Measurements from ENCODE around the gene TTYH3. TPM values are rescaled to one million over a fixed set of nuclear protein-coding genes. Genes with fewer than 3 reads are reported as not detected.

The TTYH3 gene
- total RNA-seq, 1 donor from 2014 or later = 10.5 TPM

DNA sequence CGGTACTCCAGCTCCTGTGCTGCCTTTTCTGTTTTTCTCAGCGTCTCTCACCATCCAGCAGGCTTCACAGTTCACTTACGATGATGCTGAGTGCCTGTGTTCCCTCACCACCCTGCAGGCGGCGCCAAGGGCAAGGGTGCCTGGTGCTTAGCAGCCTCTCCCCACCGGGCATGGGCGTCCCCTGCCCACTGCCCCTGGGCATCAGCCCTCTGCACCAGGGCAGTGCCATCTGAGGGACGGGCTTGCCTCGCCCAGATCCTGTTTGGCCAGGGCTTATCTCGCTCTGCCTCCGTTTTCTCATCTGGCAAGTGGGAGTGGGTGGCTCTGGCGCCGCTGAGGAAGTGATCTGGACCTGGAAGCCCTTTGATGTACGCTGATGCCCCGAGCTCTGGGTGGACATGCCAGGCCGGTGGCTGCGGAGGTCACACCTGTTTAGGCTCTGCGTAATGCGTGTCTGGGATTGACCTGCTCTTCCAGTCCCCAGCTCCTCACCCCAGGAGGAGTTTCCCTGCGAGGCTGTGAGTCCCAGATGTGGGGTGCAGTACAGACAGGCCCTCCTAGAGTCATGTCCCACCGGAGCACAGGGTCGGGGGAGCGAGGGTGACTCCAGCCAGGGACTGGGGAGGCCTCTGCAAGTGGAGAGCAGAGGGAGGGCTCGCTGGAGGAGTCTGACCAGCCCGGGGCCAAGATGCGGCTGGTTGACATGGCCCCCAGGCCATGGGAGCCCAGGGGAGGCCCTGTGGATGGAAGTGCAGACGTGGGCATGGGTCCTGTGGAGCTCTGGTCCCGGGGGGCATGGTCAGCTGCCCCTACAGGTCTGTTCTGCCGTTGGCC lies 11.8 kb downstream of the TTYH3 start:
- intact Hi-C loops (cut with micrococcal nuclease) = no loop called here
- DNase-seq = no peak
- ATAC-seq = no peak

DNA sequence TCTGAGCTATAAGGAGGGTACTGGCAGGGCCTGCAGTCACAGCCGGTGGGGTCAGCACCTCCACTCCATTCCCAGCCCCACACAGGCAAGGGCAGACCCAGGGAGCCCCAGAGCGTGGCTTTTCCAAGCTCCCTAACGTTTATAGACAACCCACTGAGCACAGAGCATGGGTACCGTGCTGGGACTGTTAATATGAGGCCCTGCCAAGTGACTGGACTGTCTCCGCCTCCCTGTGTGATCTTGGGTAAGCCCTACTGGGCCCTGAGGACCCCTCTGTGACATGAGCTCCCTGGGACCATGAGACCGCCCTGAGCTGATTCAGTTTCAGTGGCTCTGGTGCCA lies 12.4 kb downstream of the TTYH3 start:
- no peak for DNase-seq
- ATAC-seq = no peak
- intact Hi-C loops (cut with micrococcal nuclease) = no loop called here

DNA sequence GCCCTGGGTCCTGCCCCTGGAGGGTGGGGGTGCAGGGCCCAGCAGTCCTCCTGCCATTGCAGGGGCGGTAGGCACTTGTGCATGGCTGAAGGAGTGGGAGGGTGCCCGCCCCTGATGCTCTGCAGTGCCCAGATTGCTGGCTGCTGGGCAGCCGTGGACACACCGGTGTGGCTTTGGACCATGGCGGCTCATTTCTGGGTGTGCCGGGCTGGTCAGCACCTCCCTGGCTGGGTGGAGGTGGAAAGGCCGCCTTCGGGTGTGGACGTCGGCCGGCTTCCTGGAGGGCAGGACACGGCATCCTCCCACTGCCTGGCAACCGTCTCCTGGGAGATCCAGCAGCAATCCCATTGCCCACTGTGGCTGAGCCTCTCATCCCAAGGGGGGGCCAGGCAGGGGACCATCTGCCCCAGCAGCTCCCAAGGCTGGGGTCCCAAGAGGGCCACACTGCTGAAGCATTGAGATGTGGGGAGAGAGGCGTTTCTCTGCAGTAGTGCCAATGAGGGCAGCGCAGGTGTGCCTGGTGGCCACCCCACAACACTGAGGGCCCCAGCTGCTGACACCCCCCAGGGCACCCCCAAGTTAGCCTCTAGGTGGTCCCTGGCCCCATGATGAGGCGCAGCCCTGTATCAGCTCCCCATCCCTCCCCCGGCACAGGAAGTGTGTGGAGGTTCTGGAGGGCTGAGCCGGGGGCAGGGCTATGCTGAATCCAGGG lies 12.9 kb downstream of the TTYH3 start:
- DNase-seq (no peak), ATAC-seq (no peak)
- intact Hi-C loops (cut with micrococcal nuclease) = no loop called here

- DNase-seq = peak; percentile 31
- intact Hi-C loops (cut with micrococcal nuclease) = no loop called here
These were observed 13.6 kb downstream of the TTYH3 start for GRCh38 chr7:2645274-2645868.

DNA sequence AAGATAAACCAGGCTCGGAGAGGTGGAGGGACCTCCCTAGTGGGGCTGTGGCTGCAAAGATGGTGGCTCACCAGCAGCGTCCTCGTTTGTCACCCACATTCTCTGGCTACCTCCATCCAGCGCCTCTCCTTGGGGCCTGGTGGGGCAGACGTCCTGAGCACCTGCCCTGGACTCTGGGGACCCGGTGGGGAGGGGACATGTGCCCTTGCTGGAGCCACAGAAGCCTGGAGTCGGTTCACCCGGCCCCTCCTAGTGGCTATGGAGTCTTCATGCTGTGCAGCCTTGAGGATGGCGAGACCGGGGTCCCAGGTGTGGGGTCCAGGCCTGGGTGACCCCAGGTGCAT lies 14.5 kb downstream of the TTYH3 start:
- ATAC-seq = no peak
- no peak for DNase-seq
- intact Hi-C loops (cut with micrococcal nuclease) = no loop called here

More at GRCh38 chr7:2645274-2645868, 13.6 kb downstream of the TTYH3 start:
- no peak for ATAC-seq

DNA sequence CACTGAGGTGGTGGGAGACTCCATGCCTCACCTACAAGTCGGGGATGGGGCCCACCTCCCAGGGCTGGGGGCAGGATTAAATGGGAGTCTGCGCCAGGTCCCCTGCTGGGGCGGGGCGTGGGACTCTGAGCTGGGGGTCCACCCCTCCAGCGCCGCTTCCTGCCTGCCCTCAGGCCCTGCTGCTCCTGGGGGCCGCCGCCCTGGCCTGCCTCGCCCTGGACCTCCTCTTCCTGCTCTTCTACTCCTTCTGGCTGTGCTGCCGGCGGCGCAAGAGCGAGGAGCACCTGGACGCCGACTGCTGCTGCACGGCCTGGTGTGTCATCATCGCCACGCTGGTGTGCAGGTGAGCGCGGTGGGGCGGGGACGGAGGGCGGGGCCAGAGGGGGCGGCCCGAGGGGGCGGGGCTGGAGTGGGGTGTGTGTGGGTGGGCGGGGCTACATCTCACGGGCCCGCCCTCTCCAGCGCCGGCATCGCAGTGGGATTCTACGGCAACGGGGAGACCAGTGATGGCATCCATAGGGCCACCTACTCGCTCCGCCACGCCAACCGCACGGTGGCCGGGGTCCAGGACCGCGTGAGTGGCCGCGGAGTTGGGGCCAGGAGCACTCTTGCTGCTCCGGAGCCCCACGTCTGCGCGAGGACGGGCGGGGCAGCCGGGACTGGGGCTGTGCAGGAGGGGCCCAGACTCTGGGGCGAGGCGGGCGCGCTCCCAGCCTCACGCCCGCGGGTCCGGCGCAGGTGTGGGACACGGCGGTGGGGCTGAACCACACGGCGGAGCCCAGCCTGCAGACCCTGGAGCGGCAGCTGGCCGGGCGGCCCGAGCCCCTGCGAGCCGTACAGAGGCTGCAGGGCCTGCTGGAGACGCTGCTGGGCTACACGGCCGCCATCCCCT lies 15.1 kb downstream of the TTYH3 start:
- ATAC-seq (no peak), DNase-seq (peak; percentile 25)
- intact Hi-C loops (cut with micrococcal nuclease) = no loop called here

- DNase-seq (no peak), ATAC-seq (no peak)
- intact Hi-C loops (cut with micrococcal nuclease) = no loop called here
These were observed 15.9 kb downstream of the TTYH3 start for GRCh38 chr7:2647594-2648172.

GRCh38 chr7:2649139-2649838 lies 17.5 kb downstream of the TTYH3 start:
- no peak for ATAC-seq
- no peak for DNase-seq
- intact Hi-C loops (cut with micrococcal nuclease) = no loop called here

DNA sequence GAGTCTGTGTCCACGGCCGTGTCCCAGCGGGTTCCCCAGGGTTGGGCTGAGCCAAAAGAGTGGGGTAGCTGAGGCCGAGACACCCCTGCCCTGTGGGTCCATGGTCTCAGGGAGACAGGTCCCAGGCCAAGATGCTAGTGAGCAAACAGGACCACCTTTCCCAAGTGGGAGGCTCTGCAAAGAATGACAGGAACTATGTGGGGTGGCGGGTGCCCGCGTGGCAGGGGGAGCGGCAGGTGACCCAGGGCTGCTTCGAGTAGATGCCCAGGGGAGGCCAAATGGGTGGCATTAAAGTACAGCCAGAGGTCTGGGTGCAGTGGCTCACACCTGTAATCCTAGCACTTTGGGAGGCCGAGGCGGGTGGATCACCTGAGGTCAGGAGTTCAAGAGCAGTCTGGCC lies 18.2 kb downstream of the TTYH3 start:
- ATAC-seq (no peak), DNase-seq (no peak)
- intact Hi-C loops (cut with micrococcal nuclease) = no loop called here

DNA sequence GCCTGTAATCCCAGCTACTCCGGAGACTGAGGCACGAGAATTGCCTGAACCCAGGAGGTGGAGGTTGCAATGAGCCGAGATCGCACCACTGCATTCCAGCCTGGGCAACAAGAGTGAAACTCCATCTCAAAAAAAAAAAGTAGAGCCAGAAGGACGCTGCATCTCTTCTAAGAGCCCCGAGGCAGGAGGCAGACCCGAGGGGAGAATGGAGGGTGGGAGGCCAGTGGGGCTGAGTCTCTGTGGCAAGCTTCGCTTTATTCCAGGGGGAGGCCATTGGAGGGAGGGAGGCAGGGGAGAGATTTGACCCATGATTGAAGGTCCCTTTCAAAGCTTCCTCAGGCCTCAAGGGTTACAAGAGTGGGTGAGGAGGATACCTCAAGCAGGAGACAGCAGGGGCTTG lies 18.7 kb downstream of the TTYH3 start:
- DNase-seq (no peak), ATAC-seq (no peak)
- intact Hi-C loops (cut with micrococcal nuclease) = no loop called here

GRCh38 chr7:2651336-2651735 lies 19.6 kb downstream of the TTYH3 start:
- no peak for DNase-seq
- intact Hi-C loops (cut with micrococcal nuclease) = no loop called here
- no peak for ATAC-seq

- ATAC-seq (no peak), DNase-seq (no peak)
- intact Hi-C loops (cut with micrococcal nuclease) = no loop called here
These were observed 20.3 kb downstream of the TTYH3 start for GRCh38 chr7:2651847-2652735.

GRCh38 chr7:2652736-2653060 lies 20.9 kb downstream of the TTYH3 start:
- DNase-seq (no peak), ATAC-seq (no peak)
- intact Hi-C loops (cut with micrococcal nuclease) = no loop called here

DNA sequence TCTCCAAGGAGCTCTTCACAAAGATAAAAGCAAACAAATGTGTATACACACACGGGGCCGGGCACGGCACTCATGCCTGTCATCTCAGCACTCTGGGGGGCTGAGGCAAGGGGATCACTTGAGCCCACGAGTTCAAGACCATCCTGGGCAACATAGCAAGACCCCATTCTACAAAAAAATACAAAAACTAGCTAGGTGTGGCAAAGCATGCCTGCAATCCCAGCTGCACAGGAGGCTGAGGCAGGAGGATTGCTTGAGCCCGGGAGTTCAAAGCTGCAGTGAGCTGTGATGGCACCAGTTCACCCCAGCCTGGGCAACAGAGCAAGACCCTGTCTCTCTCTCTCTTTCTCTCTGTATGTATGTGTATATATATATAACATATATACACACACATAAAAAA lies 22.3 kb downstream of the TTYH3 start:
- ATAC-seq (no peak), DNase-seq (no peak)
- intact Hi-C loops (cut with micrococcal nuclease) = no loop called here

DNA sequence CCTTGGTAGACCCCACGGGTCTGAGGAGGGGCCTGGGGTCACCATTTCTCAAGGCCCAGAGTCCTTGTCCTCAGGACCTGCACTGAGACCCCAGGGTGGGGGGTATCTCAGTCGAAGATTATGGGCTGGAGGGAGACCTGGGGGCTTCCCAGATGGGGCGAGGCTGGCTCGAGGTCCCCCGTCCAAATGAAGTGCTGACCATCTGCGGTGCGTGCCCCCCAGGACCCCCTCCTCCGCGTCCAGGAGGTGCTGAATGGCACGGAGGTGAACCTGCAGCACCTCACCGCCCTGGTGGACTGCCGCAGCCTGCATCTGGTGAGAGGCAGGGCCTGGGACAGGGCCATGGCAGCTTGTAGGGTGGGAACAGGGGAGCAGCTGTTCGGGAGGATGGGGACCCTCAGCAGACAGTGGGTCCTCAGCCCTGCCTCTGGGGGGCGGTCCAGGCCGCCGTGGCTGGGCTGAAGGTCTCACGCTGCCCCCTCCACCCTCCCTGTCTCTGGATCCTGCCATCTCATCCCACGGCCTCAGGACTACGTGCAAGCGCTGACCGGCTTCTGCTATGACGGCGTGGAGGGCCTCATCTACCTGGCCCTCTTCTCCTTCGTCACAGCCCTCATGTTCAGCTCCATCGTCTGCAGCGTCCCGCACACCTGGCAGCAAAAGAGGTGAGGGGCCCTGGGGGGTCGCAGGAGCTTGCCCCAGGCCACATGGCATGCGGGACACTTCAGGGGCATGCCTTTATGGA lies 24.3 kb downstream of the TTYH3 start:
- DNase-seq (no peak), ATAC-seq (no peak)
- intact Hi-C loops (cut with micrococcal nuclease) = no loop called here

GRCh38 chr7:2657208-2657607 lies 25.4 kb downstream of the TTYH3 start:
- no peak for DNase-seq
- ATAC-seq = no peak
- intact Hi-C loops (cut with micrococcal nuclease) = no loop called here

DNA sequence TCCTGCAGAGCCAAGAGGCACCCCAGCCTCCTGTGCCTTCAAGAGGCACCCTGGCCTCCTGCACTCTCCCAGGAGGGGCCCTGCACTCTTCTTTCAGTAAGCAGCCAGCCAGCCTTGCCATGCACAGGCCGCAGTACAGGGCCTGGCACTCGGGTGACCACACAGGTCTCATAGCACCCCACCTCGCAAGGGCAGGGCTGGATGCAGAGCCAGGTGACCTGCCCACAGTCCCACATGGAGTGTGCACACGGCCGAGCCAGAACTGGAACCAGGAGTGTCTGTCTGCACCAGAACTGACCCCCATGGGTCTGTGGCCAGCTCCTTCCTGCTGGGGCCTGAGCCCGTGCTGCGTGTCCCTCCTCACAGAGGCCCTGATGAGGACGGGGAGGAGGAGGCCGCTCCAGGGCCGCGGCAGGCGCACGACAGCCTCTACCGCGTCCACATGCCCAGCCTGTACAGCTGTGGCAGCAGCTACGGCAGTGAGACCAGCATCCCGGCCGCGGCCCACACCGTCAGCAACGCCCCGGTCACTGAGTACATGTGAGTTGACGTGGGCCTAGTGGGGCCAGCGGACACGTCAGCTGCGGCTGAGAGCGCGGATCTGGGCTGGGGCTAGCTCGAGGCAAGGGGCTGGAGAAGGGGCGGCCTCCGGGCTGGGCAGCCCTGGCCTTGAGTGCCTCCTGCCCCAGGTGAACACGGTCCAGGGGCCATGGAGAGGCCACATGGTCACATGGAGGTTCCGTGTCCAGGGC lies 26.3 kb downstream of the TTYH3 start:
- intact Hi-C loops (cut with micrococcal nuclease) = no loop called here
- DNase-seq = no peak
- ATAC-seq = no peak
